ENCODE data around the gene ZBTB2.
"Not testable (repeated sequence)": the region's sequence is repeated elsewhere in the genome, so short reads cannot be mapped to it uniquely, and the experiment has no call there.

ZBTB2 gene

GRCh38 chr6:151358475-151358874 is 32.9 kb downstream of the ZBTB2 start:
- Histone ChIP-seq H3K4me2 (ENCODE audit: low read length) (no peak overlapping the region), H3K9me3 (ENCODE audit: control insufficient read depth, insufficient read depth, low read length) (no peaks in the 10 kb centered on the region), H3F3A (ENCODE audit: control insufficient read depth, insufficient read depth) (peaks cover 5% of the 10 kb centered on the region; the same call in 1 of the 2 replicates), H3K79me2 (ENCODE audit: control insufficient read depth, low read length) (no peaks in the 10 kb centered on the region), H3K36me3 (ENCODE audit: control insufficient read depth, low read length) (peaks cover 23% of the 10 kb centered on the region), H3K4me3 (ENCODE audit: low read length) (no peak overlapping the region), H3K27ac (ENCODE audit: low read depth, low read length) (no peak overlapping the region), H4K20me1 (ENCODE audit: control insufficient read depth, insufficient read depth, low read depth, low read length) (no peaks in the 10 kb centered on the region), H3K27me3 (ENCODE audit: control insufficient read depth, low read length) (no peaks in the 10 kb centered on the region), H3K4me1 (ENCODE audit: control insufficient read depth, low read length) (no peaks in the 10 kb centered on the region), H3K9me2 (replicated peaks; ENCODE audit: control insufficient read depth, low read length) (no peaks in the 10 kb centered on the region)
- TF ChIP-seq EZH2phosphoT487 (IDR thresholded peaks at IDR 0.05; ENCODE audit: borderline replicate concordance, low read length) = no peak
- TF ChIP-seq CTCF (IDR thresholded peaks at IDR 0.05; ENCODE audit: low read depth, low read length, poor library complexity, severe bottlenecking) = no peak

GRCh38 chr6:151357758-151358436 is 33.5 kb downstream of the ZBTB2 start:
- no peaks in the 10 kb centered on the region for H3K9me3 ChIP-seq (ENCODE audit: control insufficient read depth, insufficient read depth, low read length)
- no peak overlapping the region for H3K4me3 ChIP-seq (ENCODE audit: low read length)
- H4K20me1 ChIP-seq (ENCODE audit: control insufficient read depth, insufficient read depth, low read depth, low read length) = no peaks in the 10 kb centered on the region
- H3K9me2 ChIP-seq (replicated peaks; ENCODE audit: control insufficient read depth, low read length) = no peaks in the 10 kb centered on the region
- peaks cover 5% of the 10 kb centered on the region; the same call in 1 of the 2 replicates for H3F3A ChIP-seq (ENCODE audit: control insufficient read depth, insufficient read depth)
- H3K79me2 ChIP-seq (ENCODE audit: control insufficient read depth, low read length) = no peaks in the 10 kb centered on the region
- no peaks in the 10 kb centered on the region for H3K27me3 ChIP-seq (ENCODE audit: control insufficient read depth, low read length)
- peaks cover 23% of the 10 kb centered on the region for H3K36me3 ChIP-seq (ENCODE audit: control insufficient read depth, low read length)
- no peak overlapping the region for H3K27ac ChIP-seq (ENCODE audit: low read depth, low read length)
- H3K4me2 ChIP-seq (ENCODE audit: low read length) = no peak overlapping the region
- no peak for TF ChIP-seq CTCF (IDR thresholded peaks at IDR 0.05; ENCODE audit: low read depth, low read length, poor library complexity, severe bottlenecking)
- TF ChIP-seq EZH2phosphoT487 (IDR thresholded peaks at IDR 0.05; ENCODE audit: borderline replicate concordance, low read length) = no peak
- no peaks in the 10 kb centered on the region for H3K4me1 ChIP-seq (ENCODE audit: control insufficient read depth, low read length)

GRCh38 chr6:151356983-151357382 is 34.4 kb downstream of the ZBTB2 start:
- not testable (repeated sequence) for H3K27ac ChIP-seq (ENCODE audit: low read depth, low read length); H3K4me3 ChIP-seq (ENCODE audit: low read length); H3K9me3 ChIP-seq (ENCODE audit: control insufficient read depth, insufficient read depth, low read length); H3F3A ChIP-seq (ENCODE audit: control insufficient read depth, insufficient read depth); H3K79me2 ChIP-seq (ENCODE audit: control insufficient read depth, low read length); H3K4me1 ChIP-seq (ENCODE audit: control insufficient read depth, low read length); H4K20me1 ChIP-seq (ENCODE audit: control insufficient read depth, insufficient read depth, low read depth, low read length); H3K4me2 ChIP-seq (ENCODE audit: low read length); H3K27me3 ChIP-seq (ENCODE audit: control insufficient read depth, low read length); H3K9me2 ChIP-seq (replicated peaks; ENCODE audit: control insufficient read depth, low read length)
- peaks cover 18% of the 10 kb centered on the region for H3K36me3 ChIP-seq (ENCODE audit: control insufficient read depth, low read length)

GRCh38 chr6:151353795-151354194 is 37.6 kb downstream of the ZBTB2 start:
- Histone ChIP-seq H3K27ac (ENCODE audit: low read depth, low read length) (no peak overlapping the region), H3K9me2 (replicated peaks; ENCODE audit: control insufficient read depth, low read length) (no peaks in the 10 kb centered on the region), H3K27me3 (ENCODE audit: control insufficient read depth, low read length) (no peaks in the 10 kb centered on the region), H3K36me3 (ENCODE audit: control insufficient read depth, low read length) (0 out of 2 replicates have a peak, but pooled peaks cover 4% of the 10 kb centered on the region), H3K79me2 (ENCODE audit: control insufficient read depth, low read length) (no peaks in the 10 kb centered on the region), H3K4me2 (ENCODE audit: low read length) (no peak overlapping the region), H4K20me1 (ENCODE audit: control insufficient read depth, insufficient read depth, low read depth, low read length) (no peaks in the 10 kb centered on the region), H3K9me3 (ENCODE audit: control insufficient read depth, insufficient read depth, low read length) (no peaks in the 10 kb centered on the region), H3K4me1 (ENCODE audit: control insufficient read depth, low read length) (no peaks in the 10 kb centered on the region), H3K4me3 (ENCODE audit: low read length) (no peak overlapping the region), H3F3A (ENCODE audit: control insufficient read depth, insufficient read depth) (peaks cover 5% of the 10 kb centered on the region; the same call in 1 of the 2 replicates)
- TF ChIP-seq EZH2phosphoT487 (IDR thresholded peaks at IDR 0.05; ENCODE audit: borderline replicate concordance, low read length) (no peak), CTCF (IDR thresholded peaks at IDR 0.05; ENCODE audit: low read depth, low read length, poor library complexity, severe bottlenecking) (no peak)

Measured in DOHH2 (cell line).